Thoracic aorta (tissue), 2 donors: ENCODE results near the gene SLC19A3. TPM values are rescaled to one million over a fixed set of nuclear protein-coding genes. Genes with fewer than 3 reads are reported as not detected.

Experiments
- ATAC-seq: fragments of 150-250 bp; one replicate; pipeline ENCODE4 v1.8.0; 2017; ENCODE audit warnings: low read depth; ENCODE audit not compliant: insufficient number of reproducible peaks, low FRiP score
- DNase-seq: peaks from one replicate; pipeline ENCODE4 v3.0.0-alpha.2; 2020; ENCODE audit warnings: low spot score
- H3K27ac ChIP-seq, 2 donors: fragments of 200-600 bp; sonication (generic); 1 replicate in 1 of 2; 2 replicates in 1 of 2; pipeline ENCODE4 v1.5.1; 2016; ENCODE audit warnings: mild to moderate bottlenecking in 2 of 2, moderate library complexity in 2 of 2
- H3K27me3 ChIP-seq: fragments of 200-600 bp; sonication (generic); replicated peaks from 2 replicates; pipeline ENCODE4 v1.6.0; 2016; ENCODE audit warnings: mild to moderate bottlenecking; ENCODE audit not compliant: insufficient read depth
- H3K36me3 ChIP-seq: fragments of 200-600 bp; sonication (generic); one replicate; pipeline ENCODE4 v1.5.1; 2016
- H3K4me1 ChIP-seq, 2 donors: fragments of 200-600 bp; sonication (generic); 1 replicate in 1 of 2; 2 replicates in 1 of 2; pipeline versions ENCODE4 v1.5.1 to v1.6.0; 2016; ENCODE audit warnings: low read depth in 2 of 2, mild to moderate bottlenecking in 1 of 2; ENCODE audit not compliant: control insufficient read depth in 1 of 2
- H3K4me3 ChIP-seq: fragments of 200-600 bp; sonication (generic); 2 replicates; pipeline ENCODE4 v1.5.1; 2016; ENCODE audit warnings: mild to moderate bottlenecking
- H3K9me3 ChIP-seq: fragments of 200-600 bp; sonication (generic); 2 replicates; pipeline ENCODE4 v1.5.1; 2016
- CTCF ChIP-seq: fragments of 200-600 bp; sonication (generic); IDR thresholded peaks from one replicate; pipeline ENCODE4 v1.5.1; 2019; ENCODE audit warnings: antibody characterized with exemption
- total RNA-seq, 2 donors: library from RNA; depleted of rRNA; stranded (reverse); fragments of >200 nt; gene quantifications; one replicate each; pipeline versions ENCODE4 v1.1.0 to v1.2.3, GENCODE V29; 2016

SLC19A3 gene
- total RNA-seq, 2 donors from 2014 or later = 3.7 to 4.9 TPM

- ATAC-seq (no peak), DNase-seq (no peak)
- no peak overlapping the region for H3K4me3 ChIP-seq
- H3K9me3 ChIP-seq = no peaks in the 10 kb centered on the region
- TF ChIP-seq CTCF = no peak
- H3K27me3 ChIP-seq = no peaks in the 10 kb centered on the region
- no peaks in the 10 kb centered on the region for H3K36me3 ChIP-seq
- H3K27ac ChIP-seq = no peak overlapping the region
- no peaks in the 10 kb centered on the region for H3K4me1 ChIP-seq
Measured at GRCh38 chr2:227703280-227703732, 14.5 kb downstream of the SLC19A3 start.

- Histone ChIP-seq H3K4me3 (no peak overlapping the region), H3K4me1 (no peaks in the 10 kb centered on the region), H3K27me3 (no peaks in the 10 kb centered on the region), H3K27ac (no peak overlapping the region), H3K36me3 (no peaks in the 10 kb centered on the region), H3K9me3 (no peaks in the 10 kb centered on the region)
- TF ChIP-seq CTCF = no peak
- DNase-seq = no peak
- ATAC-seq = no peak
Measured at GRCh38 chr2:227701556-227701955, 16.3 kb downstream of the SLC19A3 start.

GRCh38 chr2:227696990-227697679 is 20.7 kb downstream of the SLC19A3 start:
- no peak overlapping the region for H3K27ac ChIP-seq
- H3K36me3 ChIP-seq = no peaks in the 10 kb centered on the region
- DNase-seq (no peak), ATAC-seq (no peak)
- H3K27me3 ChIP-seq = no peaks in the 10 kb centered on the region
- H3K4me1 ChIP-seq = no peaks in the 10 kb centered on the region
- TF ChIP-seq CTCF = no peak
- no peak overlapping the region for H3K4me3 ChIP-seq
- H3K9me3 ChIP-seq = no peaks in the 10 kb centered on the region

GRCh38 chr2:227687189-227687588 is 30.6 kb downstream of the SLC19A3 start:
- Histone ChIP-seq H3K4me1 (no peaks in the 10 kb centered on the region), H3K27me3 (no peaks in the 10 kb centered on the region), H3K27ac (no peak overlapping the region), H3K36me3 (no peaks in the 10 kb centered on the region), H3K4me3 (no peak overlapping the region), H3K9me3 (no peaks in the 10 kb centered on the region)
- DNase-seq (no peak), ATAC-seq (no peak)
- TF ChIP-seq CTCF = no peak

- H3K27ac ChIP-seq = no peak overlapping the region
- no peak overlapping the region for H3K4me3 ChIP-seq
- no peak for TF ChIP-seq CTCF
- H3K9me3 ChIP-seq = no peaks in the 10 kb centered on the region
- no peaks in the 10 kb centered on the region for H3K27me3 ChIP-seq
- DNase-seq (no peak), ATAC-seq (no peak)
- no peaks in the 10 kb centered on the region for H3K4me1 ChIP-seq
- no peaks in the 10 kb centered on the region for H3K36me3 ChIP-seq
Measured at GRCh38 chr2:227684258-227684657, 33.6 kb downstream of the SLC19A3 start.
